Renal pelvis (tissue), 12 donors: ENCODE measurements around the gene NDUFA7. TPM values are rescaled to one million over a fixed set of nuclear protein-coding genes. Genes with fewer than 3 reads are reported as not detected.
"Not testable (repeated sequence)": the region's sequence is repeated elsewhere in the genome, so short reads cannot be mapped to it uniquely, and the experiment has no call there.

ENCODE experiments used
- DNase-seq: peaks from one replicate; pipeline ENCODE4 v3.0.0-alpha.2; 2013
- long read RNA-seq, 16 experiments: transcript quantifications; one replicate each; lab custom pipeline, GENCODE V29; 2026
- polyA plus RNA-seq, 3 donors: library from polyadenylated mRNA; unstranded; fragments of 120-200 nt; gene quantifications; one replicate each; pipeline ENCODE4 v1.2.1, GENCODE V29; 2013; ENCODE audit not compliant: insufficient read length in 3 of 3

The NDUFA7 gene
- polyA plus RNA-seq = 10 to 100 TPM; 49.8 to 71.0 (median 55.4) TPM
- long read RNA-seq, donor 1, transcript NDUFA7-201 (4 exons, 601 nt) = major isoform, 64 of 74 reads
- long read RNA-seq, donor 1, partial matches to known transcripts = 5 of 74 reads
- long read RNA-seq, donor 1, other reads (novel, unspliced or antisense) = 0 of 74 reads
- long read RNA-seq, donor 2, transcript NDUFA7-201 (4 exons, 601 nt) = major isoform, 67 of 82 reads
- long read RNA-seq, donor 2, partial matches to known transcripts = 10 of 82 reads
- long read RNA-seq, donor 2, other reads (novel, unspliced or antisense) = 0 of 82 reads
- long read RNA-seq, donor 3, transcript NDUFA7-201 (4 exons, 601 nt) = major isoform, 84 of 86 reads
- long read RNA-seq, donor 3, partial matches to known transcripts = 0 of 86 reads
- long read RNA-seq, donor 3, other reads (novel, unspliced or antisense) = 0 of 86 reads
- long read RNA-seq, donor 4, transcript NDUFA7-205 (2 exons, 547 nt) = minor isoform, 7 of 88 reads
- long read RNA-seq, donor 4, transcript NDUFA7-201 (4 exons, 601 nt) = major isoform, 74 of 88 reads
- long read RNA-seq, donor 4, partial matches to known transcripts = 7 of 88 reads
- long read RNA-seq, donor 4, other reads (novel, unspliced or antisense) = 0 of 88 reads
- long read RNA-seq, donor 5, transcript NDUFA7-205 (2 exons, 547 nt) = minor isoform, 6 of 70 reads
- long read RNA-seq, donor 5, transcript NDUFA7-201 (4 exons, 601 nt) = major isoform, 58 of 70 reads
- long read RNA-seq, donor 5, partial matches to known transcripts = 5 of 70 reads
- long read RNA-seq, donor 5, other reads (novel, unspliced or antisense) = 0 of 70 reads
- long read RNA-seq, donor 6, transcript NDUFA7-205 (2 exons, 547 nt) = minor isoform, 9 of 177 reads
- long read RNA-seq, donor 6, transcript NDUFA7-201 (4 exons, 601 nt) = major isoform, 62 of 177 reads
- long read RNA-seq, donor 6, partial matches to known transcripts = 99 of 177 reads
- long read RNA-seq, donor 6, other reads (novel, unspliced or antisense) = 6 of 177 reads
- long read RNA-seq, donor 7, transcript NDUFA7-205 (2 exons, 547 nt) = minor isoform, 12 of 103 reads
- long read RNA-seq, donor 7, transcript NDUFA7-201 (4 exons, 601 nt) = major isoform, 81 of 103 reads
- long read RNA-seq, donor 7, partial matches to known transcripts = 9 of 103 reads
- long read RNA-seq, donor 7, other reads (novel, unspliced or antisense) = 0 of 103 reads
- long read RNA-seq, donor 8, transcript NDUFA7-201 (4 exons, 601 nt) = major isoform, 11 of 15 reads
- long read RNA-seq, donor 8, partial matches to known transcripts = 0 of 15 reads
- long read RNA-seq, donor 8, other reads (novel, unspliced or antisense) = 0 of 15 reads
- long read RNA-seq, donor 9, transcript NDUFA7-201 (4 exons, 601 nt) = major isoform, 78 of 102 reads
- long read RNA-seq, donor 9, transcript NDUFA7-205 (2 exons, 547 nt) = minor isoform, 14 of 102 reads
- long read RNA-seq, donor 9, partial matches to known transcripts = 10 of 102 reads
- long read RNA-seq, donor 9, other reads (novel, unspliced or antisense) = 0 of 102 reads
- long read RNA-seq, donor 10, transcript NDUFA7-205 (2 exons, 547 nt) = minor isoform, 5 of 81 reads
- long read RNA-seq, donor 10, transcript NDUFA7-201 (4 exons, 601 nt) = major isoform, 74 of 81 reads
- long read RNA-seq, donor 10, partial matches to known transcripts = 0 of 81 reads
- long read RNA-seq, donor 10, other reads (novel, unspliced or antisense) = 0 of 81 reads
- long read RNA-seq, donor 11, transcript NDUFA7-205 (2 exons, 547 nt) = minor isoform, 7 of 59 reads
- long read RNA-seq, donor 11, transcript NDUFA7-201 (4 exons, 601 nt) = major isoform, 52 of 59 reads
- long read RNA-seq, donor 11, partial matches to known transcripts = 0 of 59 reads
- long read RNA-seq, donor 11, other reads (novel, unspliced or antisense) = 0 of 59 reads
- long read RNA-seq, donor 12, transcript NDUFA7-201 (4 exons, 601 nt) = major isoform, 101 of 114 reads
- long read RNA-seq, donor 12, partial matches to known transcripts = 6 of 114 reads
- long read RNA-seq, donor 12, other reads (novel, unspliced or antisense) = 0 of 114 reads
- long read RNA-seq, donor 13, transcript NDUFA7-201 (4 exons, 601 nt) = major isoform, 55 of 71 reads
- long read RNA-seq, donor 13, transcript NDUFA7-205 (2 exons, 547 nt) = minor isoform, 10 of 71 reads
- long read RNA-seq, donor 13, partial matches to known transcripts = 6 of 71 reads
- long read RNA-seq, donor 13, other reads (novel, unspliced or antisense) = 0 of 71 reads
- long read RNA-seq, donor 14 = 0 reads
- long read RNA-seq, donor 15 = 0 reads
- long read RNA-seq, donor 16, transcript NDUFA7-205 (2 exons, 547 nt) = minor isoform, 6 of 108 reads
- long read RNA-seq, donor 16, transcript NDUFA7-201 (4 exons, 601 nt) = major isoform, 91 of 108 reads
- long read RNA-seq, donor 16, partial matches to known transcripts = 9 of 108 reads
- long read RNA-seq, donor 16, other reads (novel, unspliced or antisense) = 0 of 108 reads

DNA sequence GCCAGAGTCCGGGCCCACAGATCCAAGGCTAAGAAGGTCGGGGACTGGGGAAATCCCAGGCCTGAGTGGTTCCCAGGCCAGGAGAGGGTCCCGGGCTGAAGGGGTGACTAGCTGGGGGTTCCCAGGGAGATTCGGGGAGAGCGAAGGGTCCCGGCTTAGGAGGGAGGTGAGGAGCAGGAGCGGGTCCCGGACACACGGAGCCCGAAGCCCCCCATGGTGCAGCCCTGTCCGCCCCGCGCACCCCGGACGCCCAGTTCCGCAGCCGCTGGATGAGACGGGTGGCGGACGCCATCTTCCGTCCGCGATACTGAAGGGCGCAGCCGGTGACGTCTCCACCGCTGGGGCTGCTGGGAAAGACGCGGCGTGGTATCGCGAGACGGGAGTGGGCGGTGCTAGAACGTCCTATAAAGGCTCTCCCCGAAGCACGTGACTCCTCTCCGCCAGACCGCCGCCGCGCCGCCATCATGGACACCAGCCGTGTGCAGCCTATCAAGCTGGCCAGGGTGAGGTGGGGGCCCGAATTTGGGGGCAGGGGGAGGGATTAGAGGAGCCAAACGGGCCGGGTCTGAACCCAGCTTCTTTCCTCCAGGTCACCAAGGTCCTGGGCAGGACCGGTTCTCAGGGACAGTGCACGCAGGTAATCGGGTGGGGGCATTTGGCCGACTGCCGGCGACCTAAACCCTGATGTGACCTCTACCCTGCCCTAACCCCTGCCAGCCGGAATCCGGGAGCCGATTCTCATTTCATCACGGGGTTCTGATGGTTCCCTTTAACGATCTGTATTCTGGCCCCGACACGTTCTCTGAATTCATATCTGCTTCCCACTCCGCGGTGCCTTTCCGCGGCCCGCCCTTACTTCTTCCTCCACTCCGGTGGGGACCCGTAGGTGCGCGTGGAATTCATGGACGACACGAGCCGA is at the start of gene NDUFA7, which contains the start of gene RPS28:
Gene NDUFA7 (minus strand): TSS at position 309 of the 919 bp plus-strand sequence. CDS start 17 bp downstream, at position 292.
Gene RPS28 (plus strand): TSS at position 430 of the 919 bp plus-strand sequence. CDS start 35 bp downstream, at position 465.
- DNase-seq = peak; percentile 96

DNA sequence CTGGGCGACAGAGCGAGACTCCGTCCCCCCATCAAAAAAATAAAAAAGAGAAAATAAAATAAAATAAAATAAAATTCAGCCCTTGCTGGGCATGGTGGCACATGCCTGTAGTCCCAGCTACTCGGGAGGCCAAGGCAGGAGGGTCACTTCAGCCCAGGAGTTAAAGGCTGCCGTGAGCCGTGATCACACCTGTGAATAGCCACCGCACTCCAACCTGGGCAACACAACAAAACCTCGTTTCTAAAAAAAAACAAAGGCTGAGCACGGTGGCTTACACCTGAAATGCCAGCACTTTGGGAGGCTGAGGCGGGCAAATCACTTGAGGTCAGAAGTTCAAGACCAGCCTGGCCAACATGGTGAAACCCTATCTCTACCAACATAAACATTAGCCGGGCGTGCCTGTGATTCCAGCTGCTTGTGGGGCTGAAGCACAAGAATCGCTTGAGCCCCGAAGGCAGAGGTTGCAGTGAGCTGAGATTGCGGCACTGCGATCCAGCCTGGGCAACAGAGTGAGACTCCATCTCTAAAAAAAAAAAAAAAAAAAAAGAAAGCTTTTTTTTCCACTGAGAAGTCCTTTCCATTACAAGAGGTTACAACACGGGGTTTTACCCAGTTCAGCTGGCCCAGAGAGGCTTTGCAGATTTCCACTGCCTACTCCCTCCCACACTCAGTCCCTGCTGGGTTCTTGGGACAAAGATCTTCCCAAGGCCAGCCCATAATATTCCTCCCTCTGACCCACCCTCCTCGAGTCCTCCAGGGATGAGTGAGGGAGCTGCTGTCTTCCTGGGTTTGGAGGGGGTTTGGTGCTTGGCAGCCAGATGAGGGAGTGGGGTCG is 49.2 kb upstream of the NDUFA7 start:
- DNase-seq = no peak

- peak; percentile 93 for DNase-seq
Observed at GRCh38 chr19:8367327-8368001, 46.3 kb upstream of the NDUFA7 start.

DNA sequence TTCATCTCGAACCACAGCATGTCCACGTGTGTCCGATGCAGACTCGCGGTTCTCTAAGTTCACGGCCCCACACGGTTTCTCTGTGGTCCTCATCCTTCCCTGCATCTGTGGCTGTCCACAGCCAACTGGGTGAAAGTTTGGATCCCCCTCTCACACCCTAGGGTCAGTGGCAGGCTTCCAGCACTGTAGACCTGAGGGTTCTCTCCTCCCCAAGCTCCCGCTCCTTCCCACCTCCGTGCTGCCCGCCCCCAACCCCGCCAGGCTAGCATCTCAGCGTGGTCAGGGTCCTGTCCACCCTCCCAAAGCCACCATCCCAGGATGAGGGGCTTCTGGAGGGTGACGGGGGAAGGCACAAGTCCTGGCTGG is 45.8 kb upstream of the NDUFA7 start:
- no peak for DNase-seq

DNA sequence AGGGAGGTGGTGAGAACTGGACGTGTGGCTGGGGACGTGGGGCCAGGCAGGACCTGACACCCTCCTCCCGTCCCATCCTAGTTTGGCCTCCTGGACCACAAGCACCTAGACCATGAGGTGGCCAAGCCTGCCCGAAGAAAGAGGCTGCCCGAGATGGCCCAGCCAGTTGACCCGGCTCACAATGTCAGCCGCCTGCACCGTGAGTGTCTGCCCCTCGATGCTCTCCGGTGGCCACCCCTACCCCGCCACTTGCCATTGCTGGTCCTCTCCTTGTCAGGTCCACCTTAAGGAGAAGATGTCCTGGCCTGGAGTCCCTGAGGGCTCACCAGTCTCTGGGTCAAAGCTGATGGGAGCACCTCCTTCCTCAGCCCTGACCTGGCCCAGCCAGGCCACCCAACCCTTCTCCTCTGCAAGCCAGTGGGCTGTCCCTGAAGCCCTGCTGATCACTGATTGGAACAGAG is 45.0 kb upstream of the NDUFA7 start:
- no peak for DNase-seq

DNA sequence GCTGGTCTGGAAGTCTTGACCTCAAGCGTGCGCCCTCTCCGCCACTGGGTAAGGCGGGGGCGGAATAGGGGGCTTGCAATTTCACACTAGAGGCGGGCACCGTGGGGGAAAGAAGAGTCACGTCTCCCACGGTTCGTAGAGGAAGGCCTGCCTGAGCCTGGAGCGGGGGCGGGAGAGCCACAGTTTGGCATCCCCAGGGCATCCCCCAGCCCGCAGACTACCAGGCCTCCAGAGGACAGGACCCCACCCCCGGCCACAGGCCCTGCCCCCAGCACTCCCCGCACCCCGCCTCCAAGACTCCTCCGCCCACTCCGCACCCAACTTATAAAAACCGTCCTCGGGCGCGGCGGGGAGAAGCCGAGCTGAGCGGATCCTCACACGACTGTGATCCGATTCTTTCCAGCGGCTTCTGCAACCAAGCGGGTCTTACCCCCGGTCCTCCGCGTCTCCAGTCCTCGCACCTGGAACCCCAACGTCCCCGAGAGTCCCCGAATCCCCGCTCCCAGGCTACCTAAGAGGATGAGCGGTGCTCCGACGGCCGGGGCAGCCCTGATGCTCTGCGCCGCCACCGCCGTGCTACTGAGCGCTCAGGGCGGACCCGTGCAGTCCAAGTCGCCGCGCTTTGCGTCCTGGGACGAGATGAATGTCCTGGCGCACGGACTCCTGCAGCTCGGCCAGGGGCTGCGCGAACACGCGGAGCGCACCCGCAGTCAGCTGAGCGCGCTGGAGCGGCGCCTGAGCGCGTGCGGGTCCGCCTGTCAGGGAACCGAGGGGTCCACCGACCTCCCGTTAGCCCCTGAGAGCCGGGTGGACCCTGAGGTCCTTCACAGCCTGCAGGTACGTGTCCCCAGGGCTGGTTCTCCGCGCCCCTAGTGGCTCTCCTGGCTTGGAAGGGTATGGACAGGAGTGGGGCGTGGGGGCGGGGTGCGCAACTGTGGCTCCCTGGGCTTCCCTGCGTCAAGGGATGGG is 42.9 kb upstream of the NDUFA7 start, which contains the start of gene ANGPTL4:
Gene ANGPTL4 (plus strand): TSS at position 353 of the 969 bp plus-strand sequence. CDS start 167 bp downstream, at position 520.
- no peak for DNase-seq

GRCh38 chr19:8361921-8362793 is 41.0 kb upstream of the NDUFA7 start:
- DNase-seq = peak; percentile 76

DNA sequence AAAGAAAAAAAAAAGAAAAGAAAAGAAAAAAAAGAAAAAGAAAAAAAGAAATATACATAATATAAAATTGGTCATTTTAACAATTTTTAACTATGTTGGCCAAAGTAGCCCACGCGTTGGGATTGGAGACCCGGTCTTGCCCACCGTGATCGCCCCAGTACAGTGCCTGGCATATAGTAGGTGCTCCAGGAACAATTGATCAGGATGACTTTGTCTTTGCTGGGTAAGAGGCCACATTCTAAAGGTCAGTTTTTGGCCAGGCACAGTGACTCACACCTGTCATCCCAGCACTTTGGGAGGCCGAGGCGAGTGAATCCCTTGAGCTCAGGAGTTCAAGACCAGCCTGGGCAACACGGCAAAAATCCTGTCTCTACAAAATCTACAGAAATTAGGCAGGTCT is 39.0 kb upstream of the NDUFA7 start:
- DNase-seq = no peak

DNA sequence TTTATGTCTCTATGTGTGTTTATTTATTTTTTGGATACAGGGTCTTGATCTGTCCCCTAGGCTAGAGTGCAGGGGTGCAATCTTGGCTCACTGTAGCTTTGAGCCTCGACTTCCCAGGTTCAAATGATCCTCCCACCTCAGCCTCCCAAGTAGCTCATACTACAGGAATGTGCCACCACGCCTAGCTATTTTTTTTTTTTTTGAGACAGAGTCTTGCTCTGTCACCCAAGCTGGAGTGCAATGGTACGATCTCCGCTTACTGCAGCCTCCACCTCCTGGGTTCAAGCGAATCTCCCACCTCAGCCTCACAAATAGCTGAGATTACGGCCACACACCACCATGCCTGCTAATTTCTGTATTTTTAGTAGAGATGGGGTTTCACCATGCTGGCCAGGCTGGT is 37.8 kb upstream of the NDUFA7 start:
- DNase-seq = no peak

DNA sequence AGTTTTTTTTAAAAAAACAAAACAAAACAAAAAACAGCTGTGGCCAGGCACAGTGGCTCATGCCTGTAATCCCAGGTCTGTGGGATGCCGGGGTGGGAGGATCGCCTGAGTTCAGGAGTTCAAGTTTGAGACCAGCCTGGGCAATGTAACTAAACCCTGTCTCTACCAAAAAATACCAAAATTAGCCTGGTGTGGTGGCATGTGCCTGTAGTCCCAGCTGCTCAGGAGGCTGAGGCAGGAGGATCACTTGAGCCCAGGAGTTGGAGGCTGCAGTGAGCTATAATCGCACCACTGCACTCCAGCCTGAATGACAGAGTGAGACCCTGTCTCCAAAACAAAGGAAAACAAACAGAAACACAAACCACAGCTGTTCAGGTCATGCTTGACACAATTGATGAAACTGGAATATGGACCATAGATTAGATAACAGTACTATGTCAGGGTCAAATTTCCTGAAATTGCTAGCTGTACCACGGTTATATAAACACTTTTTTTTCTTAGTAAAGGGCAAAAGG is 35.9 kb upstream of the NDUFA7 start:
- no peak for DNase-seq

GRCh38 chr19:8355631-8356402 is 34.6 kb upstream of the NDUFA7 start:
- no peak for DNase-seq

DNA sequence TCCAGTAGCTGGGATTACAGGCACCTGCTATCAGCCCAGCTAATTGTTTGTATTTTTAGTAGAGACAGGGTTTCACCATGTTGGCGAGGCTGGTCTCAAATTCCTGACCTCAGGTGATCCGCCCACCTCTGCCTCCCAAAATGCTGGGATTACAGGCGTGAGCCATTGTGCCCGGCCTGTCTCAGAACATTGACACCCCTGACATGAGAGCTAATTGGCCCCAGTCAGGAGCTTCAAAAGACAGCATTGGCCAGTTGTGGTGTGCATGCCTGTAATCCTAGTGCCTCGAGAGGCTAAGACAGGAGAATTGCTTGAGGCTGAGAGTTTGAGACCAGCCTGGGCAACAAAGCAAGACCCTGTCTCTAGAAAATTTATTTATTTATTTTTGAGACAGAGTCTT is 31.7 kb upstream of the NDUFA7 start:
- not testable (repeated sequence) for DNase-seq
